Panc1 (cell line): Measurements from ENCODE around the gene PTBP3. TPM values are rescaled to one million over a fixed set of nuclear protein-coding genes. Genes with fewer than 3 reads are reported as not detected.

Experiments
- ATAC-seq: fragments of 200-7000 bp; cut with Tn5 transposase; 2 replicates; pipeline ENCODE4 v1.9.1; 2020; ENCODE audit warnings: mild to moderate bottlenecking, moderate library complexity
- BruUV-seq: library from RNA; stranded (reverse); fragments of 400-500 nt; replicated peaks from 2 replicates; lab custom pipeline; 2021; lab: Mats Ljungman, UMichigan
- CTCF ChIA-PET: fragments of 300-600 bp; sonication (Branson Sonifier 250); formaldehyde crosslinking; loops from one replicate; lab custom pipeline; 2022; ENCODE audit warnings: antibody characterized with exemption; lab: Charles Lee
- POLR2A ChIA-PET: fragments of 300-600 bp; sonication (Branson Sonifier 250); formaldehyde crosslinking; loops from one replicate; lab custom pipeline; 2022; ENCODE audit warnings: antibody characterized with exemption; lab: Charles Lee
- DNase-seq: peaks from one replicate; pipeline ENCODE4 v3.0.0-alpha.2; 2010; ENCODE audit warnings: low read depth, low spot score
- H3K27ac ChIP-seq: 2 replicates; pipeline ENCODE4 v1.5.1; 2011; ENCODE audit warnings: mild to moderate bottlenecking, low read length, inconsistent platforms
- H3K27me3 ChIP-seq: fragments of 200-500 bp; sonication (Bioruptor generic); 2 replicates; pipeline ENCODE4 v1.6.0; 2014; ENCODE audit warnings: low read length, inconsistent platforms; ENCODE audit not compliant: control insufficient read depth, insufficient read depth
- H3K36me3 ChIP-seq: fragments of 200-500 bp; sonication (Bioruptor generic); 2 replicates; pipeline ENCODE4 v1.5.1; 2014; ENCODE audit warnings: inconsistent platforms, mild to moderate bottlenecking, low read length, moderate library complexity; ENCODE audit not compliant: control insufficient read depth, insufficient read depth
- H3K4me1 ChIP-seq: 2 replicates; pipeline ENCODE4 v1.5.1; 2011; ENCODE audit warnings: inconsistent platforms, mild to moderate bottlenecking, low read length, moderate library complexity; ENCODE audit not compliant: control insufficient read depth, insufficient read depth
- H3K4me3 ChIP-seq, 2 experiments: 2 replicates each; pipeline ENCODE4 v1.5.1; 2011 to 2012; ENCODE audit warnings: low read depth in 2 of 2, low read length in 2 of 2, mild to moderate bottlenecking in 2 of 2, inconsistent platforms in 1 of 2, moderate library complexity in 1 of 2
- H3K9me3 ChIP-seq: fragments of 200-500 bp; sonication (Bioruptor generic); 2 replicates; pipeline ENCODE4 v1.5.1; 2014; ENCODE audit warnings: low read depth, mild to moderate bottlenecking, inconsistent platforms, low read length, moderate library complexity; ENCODE audit not compliant: control insufficient read depth, insufficient read depth
- CTCF ChIP-seq: fragments of 450-650 bp; IDR thresholded peaks from 2 replicates; pipeline ENCODE4 v1.5.1; 2017; ENCODE audit warnings: mild to moderate bottlenecking
- POLR2AphosphoS5 ChIP-seq: IDR thresholded peaks from 2 replicates; pipeline ENCODE4 v1.6.1; 2012; ENCODE audit warnings: mild to moderate bottlenecking, low read depth, low read length, moderate library complexity
- SIN3A ChIP-seq: IDR thresholded peaks from 2 replicates; pipeline ENCODE4 v1.6.1; 2012; ENCODE audit warnings: low read depth, mild to moderate bottlenecking, low read length, moderate library complexity, borderline replicate concordance; ENCODE audit not compliant: insufficient read depth
- TCF7L2 ChIP-seq: IDR thresholded peaks from 2 replicates; pipeline ENCODE4 v1.6.1; 2011; ENCODE audit warnings: mild to moderate bottlenecking, low read depth, low read length, inconsistent platforms
- in situ Hi-C: cut with HindIII; loops from 2 replicates; pipeline ENCODE4 v1.10.0; 2016; ENCODE audit warnings: low sequenced_read_pairs, low pct_unique_long_range_greater_than_20kb
- intact Hi-C: fragments of 100-400 bp; cut with micrococcal nuclease; formaldehyde crosslinking; loops from one replicate; pipeline ENCODE4 v1.10.0; 2022; ENCODE audit not compliant: unreplicated experiment
- total RNA-seq: library from RNA; stranded (reverse); gene quantifications from one replicate; pipeline ENCODE4 v1.2.1, GENCODE V29; 2021; ENCODE audit not compliant: unreplicated experiment
- TF ChIP-seq, protein P1 (sequence below), 2 experiments: IDR thresholded peaks; 2 replicates each; pipeline ENCODE4 v1.6.1; 2011 to 2012; ENCODE audit warnings: low read depth in 2 of 2, control low read depth in 1 of 2, low read length in 1 of 2, mild to moderate bottlenecking in 1 of 2, moderate library complexity in 1 of 2; ENCODE audit not compliant: insufficient read depth in 1 of 2

PTBP3 gene
- total RNA-seq, 1 experiment from 2014 or later = 82.5 TPM

- no peaks in the 10 kb centered on the region for H3K27me3 ChIP-seq
- DNase-seq (no peak), ATAC-seq (no peak)
- no peaks in the 10 kb centered on the region for H3K4me1 ChIP-seq
- H3K9me3 ChIP-seq = no peaks in the 10 kb centered on the region
- H3K36me3 ChIP-seq = no peaks in the 10 kb centered on the region
- no peak overlapping the region for H3K27ac ChIP-seq
- intact Hi-C loops = no loop called here
- ChIA-PET POLR2A (no interaction called here), CTCF (no interaction called here)
- in situ Hi-C loops = no loop called here
- BruUV-seq = no TSS peak
- no peak for TF ChIP-seq SIN3A
- TF ChIP-seq TCF7L2 = no peak
- TF ChIP-seq, protein P1, sequence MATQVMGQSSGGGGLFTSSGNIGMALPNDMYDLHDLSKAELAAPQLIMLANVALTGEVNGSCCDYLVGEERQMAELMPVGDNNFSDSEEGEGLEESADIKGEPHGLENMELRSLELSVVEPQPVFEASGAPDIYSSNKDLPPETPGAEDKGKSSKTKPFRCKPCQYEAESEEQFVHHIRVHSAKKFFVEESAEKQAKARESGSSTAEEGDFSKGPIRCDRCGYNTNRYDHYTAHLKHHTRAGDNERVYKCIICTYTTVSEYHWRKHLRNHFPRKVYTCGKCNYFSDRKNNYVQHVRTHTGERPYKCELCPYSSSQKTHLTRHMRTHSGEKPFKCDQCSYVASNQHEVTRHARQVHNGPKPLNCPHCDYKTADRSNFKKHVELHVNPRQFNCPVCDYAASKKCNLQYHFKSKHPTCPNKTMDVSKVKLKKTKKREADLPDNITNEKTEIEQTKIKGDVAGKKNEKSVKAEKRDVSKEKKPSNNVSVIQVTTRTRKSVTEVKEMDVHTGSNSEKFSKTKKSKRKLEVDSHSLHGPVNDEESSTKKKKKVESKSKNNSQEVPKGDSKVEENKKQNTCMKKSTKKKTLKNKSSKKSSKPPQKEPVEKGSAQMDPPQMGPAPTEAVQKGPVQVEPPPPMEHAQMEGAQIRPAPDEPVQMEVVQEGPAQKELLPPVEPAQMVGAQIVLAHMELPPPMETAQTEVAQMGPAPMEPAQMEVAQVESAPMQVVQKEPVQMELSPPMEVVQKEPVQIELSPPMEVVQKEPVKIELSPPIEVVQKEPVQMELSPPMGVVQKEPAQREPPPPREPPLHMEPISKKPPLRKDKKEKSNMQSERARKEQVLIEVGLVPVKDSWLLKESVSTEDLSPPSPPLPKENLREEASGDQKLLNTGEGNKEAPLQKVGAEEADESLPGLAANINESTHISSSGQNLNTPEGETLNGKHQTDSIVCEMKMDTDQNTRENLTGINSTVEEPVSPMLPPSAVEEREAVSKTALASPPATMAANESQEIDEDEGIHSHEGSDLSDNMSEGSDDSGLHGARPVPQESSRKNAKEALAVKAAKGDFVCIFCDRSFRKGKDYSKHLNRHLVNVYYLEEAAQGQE (IDR thresholded peaks at IDR 0.05; ENCODE audit: insufficient read depth in 1 of 2, low read depth in 2 of 2, low read length in 1 of 2) = no peak
- no peak for TF ChIP-seq POLR2AphosphoS5
- TF ChIP-seq CTCF = no peak
- H3K4me3 ChIP-seq = no peak overlapping the region
Measured at GRCh38 chr9:112367465-112367864, 34.0 kb upstream of the PTBP3 start.

DNA sequence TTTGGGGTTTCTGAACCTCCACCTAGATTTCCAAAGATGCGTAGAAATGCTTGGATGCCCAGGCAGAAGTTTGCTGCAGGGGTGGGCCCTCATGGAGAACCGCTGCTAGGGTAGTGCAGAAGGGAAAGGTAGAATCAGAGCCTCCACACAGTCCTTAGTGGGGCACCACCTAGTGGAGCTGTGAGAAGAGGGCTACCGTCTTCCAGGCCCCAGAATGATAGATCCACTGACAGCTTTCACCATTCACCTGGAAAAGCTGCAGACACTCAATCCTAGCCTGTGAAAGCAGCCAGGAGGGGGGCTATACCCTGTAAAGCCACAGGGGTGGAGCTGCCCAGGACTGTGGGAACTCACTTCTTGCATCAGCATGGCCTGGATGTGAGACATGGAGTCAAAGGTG, 33.2 kb upstream of the PTBP3 start:
- intact Hi-C loops = no loop called here
- H3K4me1 ChIP-seq = no peaks in the 10 kb centered on the region
- ATAC-seq = no peak

More for the DNA sequence above, 33.2 kb upstream of the PTBP3 start:
- H3K4me3 ChIP-seq = no peak overlapping the region
- CTCF ChIA-PET = interaction anchor here (0.7 kb wide), 1 partner anchor 182 kb away, joined by 3 read pairs; no protein-coding TSS in a partner anchor
- POLR2A ChIA-PET = no interaction called here
- TF ChIP-seq POLR2AphosphoS5 (no peak), CTCF (peak; percentile 30; the same call in 1 of the 2 replicates), TCF7L2 (no peak), SIN3A (no peak)
- TF ChIP-seq, protein P1 (IDR thresholded peaks at IDR 0.05; ENCODE audit: insufficient read depth in 1 of 2, low read depth in 2 of 2, low read length in 1 of 2) = no peak
- no peak for DNase-seq
- no peaks in the 10 kb centered on the region for H3K27me3 ChIP-seq
- H3K36me3 ChIP-seq = no peaks in the 10 kb centered on the region
- no peaks in the 10 kb centered on the region for H3K9me3 ChIP-seq
- H3K27ac ChIP-seq = no peak overlapping the region
- in situ Hi-C loops = no loop called here
- BruUV-seq = no TSS peak
